ENCODE data around the gene GRIN2A. TPM values are rescaled to one million over a fixed set of nuclear protein-coding genes. Genes with fewer than 3 reads are reported as not detected.

Gene GRIN2A
- total RNA-seq, 1 experiment from 2014 or later = 34.6 TPM

- Mint-ChIP-seq H3K36me3 (ENCODE audit: insufficient read depth, unreplicated experiment) (no peaks in the 10 kb centered on the region), H3K4me1 (ENCODE audit: low read depth, unreplicated experiment) (peaks cover 14% of the 10 kb centered on the region), H3K27me3 (ENCODE audit: unreplicated experiment) (no peaks in the 10 kb centered on the region), H3K27ac (ENCODE audit: unreplicated experiment) (no peak overlapping the region), H3K4me3 (ENCODE audit: low read depth, unreplicated experiment) (no peak overlapping the region), H3K9me3 (ENCODE audit: low read depth, unreplicated experiment) (peaks cover 3% of the 10 kb centered on the region)
- intact Hi-C loops (cut with micrococcal nuclease; ENCODE audit: unreplicated experiment) = no loop called here
- BruUV-seq (replicated peaks) = no TSS peak
- TF ChIP-seq, protein P1, sequence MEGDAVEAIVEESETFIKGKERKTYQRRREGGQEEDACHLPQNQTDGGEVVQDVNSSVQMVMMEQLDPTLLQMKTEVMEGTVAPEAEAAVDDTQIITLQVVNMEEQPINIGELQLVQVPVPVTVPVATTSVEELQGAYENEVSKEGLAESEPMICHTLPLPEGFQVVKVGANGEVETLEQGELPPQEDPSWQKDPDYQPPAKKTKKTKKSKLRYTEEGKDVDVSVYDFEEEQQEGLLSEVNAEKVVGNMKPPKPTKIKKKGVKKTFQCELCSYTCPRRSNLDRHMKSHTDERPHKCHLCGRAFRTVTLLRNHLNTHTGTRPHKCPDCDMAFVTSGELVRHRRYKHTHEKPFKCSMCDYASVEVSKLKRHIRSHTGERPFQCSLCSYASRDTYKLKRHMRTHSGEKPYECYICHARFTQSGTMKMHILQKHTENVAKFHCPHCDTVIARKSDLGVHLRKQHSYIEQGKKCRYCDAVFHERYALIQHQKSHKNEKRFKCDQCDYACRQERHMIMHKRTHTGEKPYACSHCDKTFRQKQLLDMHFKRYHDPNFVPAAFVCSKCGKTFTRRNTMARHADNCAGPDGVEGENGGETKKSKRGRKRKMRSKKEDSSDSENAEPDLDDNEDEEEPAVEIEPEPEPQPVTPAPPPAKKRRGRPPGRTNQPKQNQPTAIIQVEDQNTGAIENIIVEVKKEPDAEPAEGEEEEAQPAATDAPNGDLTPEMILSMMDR (IDR thresholded peaks at IDR 0.05; ENCODE audit: unreplicated experiment) = no peak
- CTCF ChIA-PET = interaction anchor here (1.1 kb wide), 1 partner anchor 11 kb away, joined by 3 read pairs; no protein-coding TSS in a partner anchor
- DNase-seq = no peak
These were observed 271.0 kb downstream of the GRIN2A start for GRCh38 chr16:9911231-9911630.

- no peak for DNase-seq
- H3K36me3 Mint-ChIP-seq (ENCODE audit: insufficient read depth, unreplicated experiment) = no peaks in the 10 kb centered on the region
- peaks cover 5% of the 10 kb centered on the region for H3K9me3 Mint-ChIP-seq (ENCODE audit: low read depth, unreplicated experiment)
- BruUV-seq (replicated peaks) = no TSS peak
- no peak overlapping the region for H3K4me3 Mint-ChIP-seq (ENCODE audit: low read depth, unreplicated experiment)
- no peak overlapping the region for H3K27ac Mint-ChIP-seq (ENCODE audit: unreplicated experiment)
- H3K27me3 Mint-ChIP-seq (ENCODE audit: unreplicated experiment) = no peaks in the 10 kb centered on the region
- CTCF ChIA-PET = no interaction called here
- intact Hi-C loops (cut with micrococcal nuclease; ENCODE audit: unreplicated experiment) = no loop called here
- TF ChIP-seq, protein P1 (IDR thresholded peaks at IDR 0.05; ENCODE audit: unreplicated experiment) = no peak
- peaks cover 22% of the 10 kb centered on the region for H3K4me1 Mint-ChIP-seq (ENCODE audit: low read depth, unreplicated experiment)
These were observed 273.0 kb downstream of the GRIN2A start for GRCh38 chr16:9909072-9909825.

DNA sequence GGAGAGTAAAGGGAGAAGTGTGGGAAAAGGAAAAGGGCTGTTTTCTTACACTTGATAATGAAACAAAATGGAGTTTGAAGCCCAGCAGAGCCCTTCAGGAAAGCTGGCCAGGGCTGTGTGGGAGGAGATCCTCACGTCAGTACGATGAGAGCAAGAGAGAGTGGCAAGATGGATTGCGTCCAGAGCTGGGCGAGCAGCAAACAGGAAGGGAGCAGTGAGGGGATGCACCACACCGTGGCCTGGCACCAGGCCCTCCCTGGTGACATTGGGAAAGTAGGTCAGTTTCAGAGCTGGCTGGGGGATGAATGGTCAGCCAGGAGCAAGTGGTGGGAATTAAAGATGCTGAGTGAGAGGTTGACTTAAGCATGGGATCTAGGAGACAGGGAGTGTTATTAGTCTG, 273.6 kb downstream of the GRIN2A start:
- CTCF ChIA-PET = no interaction called here
- intact Hi-C loops (cut with micrococcal nuclease; ENCODE audit: unreplicated experiment) = no loop called here
- peaks cover 22% of the 10 kb centered on the region for H3K4me1 Mint-ChIP-seq (ENCODE audit: low read depth, unreplicated experiment)
- no peaks in the 10 kb centered on the region for H3K36me3 Mint-ChIP-seq (ENCODE audit: insufficient read depth, unreplicated experiment)
- H3K9me3 Mint-ChIP-seq (ENCODE audit: low read depth, unreplicated experiment) = peaks cover 5% of the 10 kb centered on the region
- no peak overlapping the region for H3K27ac Mint-ChIP-seq (ENCODE audit: unreplicated experiment)
- TF ChIP-seq, protein P1 (IDR thresholded peaks at IDR 0.05; ENCODE audit: unreplicated experiment) = no peak
- H3K4me3 Mint-ChIP-seq (ENCODE audit: low read depth, unreplicated experiment) = no peak overlapping the region
- no TSS peak for BruUV-seq (replicated peaks)
- DNase-seq = no peak
- no peaks in the 10 kb centered on the region for H3K27me3 Mint-ChIP-seq (ENCODE audit: unreplicated experiment)

- Mint-ChIP-seq H3K27me3 (ENCODE audit: unreplicated experiment) (no peaks in the 10 kb centered on the region), H3K4me3 (ENCODE audit: low read depth, unreplicated experiment) (no peak overlapping the region), H3K27ac (ENCODE audit: unreplicated experiment) (no peak overlapping the region), H3K36me3 (ENCODE audit: insufficient read depth, unreplicated experiment) (no peaks in the 10 kb centered on the region), H3K4me1 (ENCODE audit: low read depth, unreplicated experiment) (peaks cover 22% of the 10 kb centered on the region), H3K9me3 (ENCODE audit: low read depth, unreplicated experiment) (peaks cover 5% of the 10 kb centered on the region)
- intact Hi-C loops (cut with micrococcal nuclease; ENCODE audit: unreplicated experiment) = no loop called here
- CTCF ChIA-PET = no interaction called here
- no TSS peak for BruUV-seq (replicated peaks)
- TF ChIP-seq, protein P1 (IDR thresholded peaks at IDR 0.05; ENCODE audit: unreplicated experiment) = no peak
- no peak for DNase-seq
These were observed 274.5 kb downstream of the GRIN2A start for GRCh38 chr16:9907752-9908151.
